HepG2 (cell line): Measurements from ENCODE around the gene ITIH6.

Source experiments
- MAX ChIP-seq: IDR thresholded peaks from 2 replicates; pipeline ENCODE4 v1.6.1; 2012; ENCODE audit warnings: inconsistent platforms
- MXI1 ChIP-seq: IDR thresholded peaks from 3 replicates; pipeline ENCODE4 v1.6.1; 2012; ENCODE audit warnings: low read depth, low read length, inconsistent platforms, borderline replicate concordance
- POLR2A ChIP-seq, 2 experiments: IDR thresholded peaks; 2 replicates each; pipeline ENCODE4 v1.6.1; 2011; ENCODE audit warnings: low read depth in 2 of 2, low read length in 2 of 2, mild to moderate bottlenecking in 1 of 2, moderate library complexity in 1 of 2; ENCODE audit not compliant: insufficient read depth in 1 of 2
- TCF7L2 ChIP-seq: IDR thresholded peaks from 2 replicates; pipeline ENCODE4 v1.6.1; 2011; ENCODE audit warnings: mild to moderate bottlenecking, low read depth, low read length, moderate library complexity
- ZBTB46 ChIP-seq: sonication (generic); formaldehyde crosslinking; IDR thresholded peaks from 2 replicates; pipeline ENCODE4 v1.4.0; 2020; ENCODE audit warnings: mild to moderate bottlenecking, missing genetic modification reagents, borderline replicate concordance
- ZFP36L2 ChIP-seq: sonication (generic); formaldehyde crosslinking; IDR thresholded peaks from 2 replicates; pipeline ENCODE4 v1.4.0; 2020; ENCODE audit warnings: missing genetic modification reagents
- ZNF549 ChIP-seq: sonication (generic); formaldehyde crosslinking; IDR thresholded peaks from 2 replicates; pipeline ENCODE4 v1.5.0; 2020; ENCODE audit warnings: missing genetic modification reagents
- ZNF670 ChIP-seq: sonication (generic); formaldehyde crosslinking; IDR thresholded peaks from 2 replicates; pipeline ENCODE4 v1.8.0; 2022; ENCODE audit warnings: mild to moderate bottlenecking, missing genetic modification reagents, borderline replicate concordance

- TF ChIP-seq ZNF670 (CRISPR knock-in tag) (no peak), TCF7L2 (no peak), MXI1 (no peak), ZBTB46 (CRISPR knock-in tag) (no peak), MAX (no peak), ZNF549 (CRISPR knock-in tag) (no peak), POLR2A (IDR thresholded peaks at IDR 0.05; ENCODE audit: insufficient read depth in 1 of 2, low read depth in 2 of 2, low read length in 2 of 2) (no peak), ZFP36L2 (no peak)
Observed at GRCh38 chrX:54748626-54749025, 49.4 kb downstream of the ITIH6 start.
